ENCODE data around the gene LYPD6. TPM values are rescaled to one million over a fixed set of nuclear protein-coding genes. Genes with fewer than 3 reads are reported as not detected.

LYPD6 gene
- polyA plus RNA-seq, 1 of the 3 experiments (the other 2 are of a cell fraction) = 8.1 TPM

DNA sequence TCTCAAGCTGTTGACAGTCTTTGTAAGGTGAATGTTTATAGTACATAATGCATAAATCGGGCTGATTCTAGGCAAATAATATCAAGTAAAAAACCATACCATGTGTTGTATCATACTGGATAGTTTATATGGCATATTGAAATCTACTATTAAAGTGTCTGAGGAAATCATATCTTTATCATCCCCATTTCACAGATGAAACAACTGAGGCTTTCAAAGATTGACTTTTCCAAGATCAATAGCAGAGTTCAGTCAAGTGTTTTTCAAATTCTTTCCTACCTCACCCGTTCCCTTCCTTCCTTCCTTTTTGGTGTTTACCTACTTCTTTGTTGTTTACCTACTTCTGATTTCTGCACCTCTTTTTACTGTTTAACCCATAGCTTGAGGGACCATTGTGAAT, 2.0 kb downstream of the LYPD6 start:
- Histone ChIP-seq H3K27ac (ENCODE audit: low read depth in 2 of 2, low read length in 1 of 2) (no peak overlapping the region), H3K4me2 (no peak overlapping the region), H3F3A (replicated peaks; ENCODE audit: insufficient read depth) (peaks cover 4% of the 10 kb centered on the region), H3K9me3 (no peaks in the 10 kb centered on the region), H3K79me2 (ENCODE audit: insufficient read depth) (peaks cover 19% of the 10 kb centered on the region; the same call in 1 of the 2 replicates), H4K20me1 (ENCODE audit: insufficient read depth) (no peaks in the 10 kb centered on the region), H2AFZ (ENCODE audit: low read depth) (no peak overlapping the region), H3K36me3 (replicated peaks in 1 of 2; ENCODE audit: control insufficient read depth in 1 of 2, insufficient read depth in 2 of 2, low read length in 1 of 2) (peaks cover 0 to 5% of the 10 kb centered on the region in 2 experiments), H3K27me3 (ENCODE audit: insufficient read depth) (no peaks in the 10 kb centered on the region), H3K9me2 (no peaks in the 10 kb centered on the region), H3K4me3 (ENCODE audit: low read depth in 2 of 2, low read length in 1 of 2) (no peak overlapping the region; a peak in 1 of 4 replicates), H3K4me1 (ENCODE audit: control insufficient read depth in 1 of 2, insufficient read depth in 2 of 2, low read depth in 1 of 2, low read length in 1 of 2) (peaks cover 0 to 10% of the 10 kb centered on the region in 2 experiments; a peak in 2 of 4 replicates), H3K9ac (no peak overlapping the region)
- TF ChIP-seq, protein P1, sequence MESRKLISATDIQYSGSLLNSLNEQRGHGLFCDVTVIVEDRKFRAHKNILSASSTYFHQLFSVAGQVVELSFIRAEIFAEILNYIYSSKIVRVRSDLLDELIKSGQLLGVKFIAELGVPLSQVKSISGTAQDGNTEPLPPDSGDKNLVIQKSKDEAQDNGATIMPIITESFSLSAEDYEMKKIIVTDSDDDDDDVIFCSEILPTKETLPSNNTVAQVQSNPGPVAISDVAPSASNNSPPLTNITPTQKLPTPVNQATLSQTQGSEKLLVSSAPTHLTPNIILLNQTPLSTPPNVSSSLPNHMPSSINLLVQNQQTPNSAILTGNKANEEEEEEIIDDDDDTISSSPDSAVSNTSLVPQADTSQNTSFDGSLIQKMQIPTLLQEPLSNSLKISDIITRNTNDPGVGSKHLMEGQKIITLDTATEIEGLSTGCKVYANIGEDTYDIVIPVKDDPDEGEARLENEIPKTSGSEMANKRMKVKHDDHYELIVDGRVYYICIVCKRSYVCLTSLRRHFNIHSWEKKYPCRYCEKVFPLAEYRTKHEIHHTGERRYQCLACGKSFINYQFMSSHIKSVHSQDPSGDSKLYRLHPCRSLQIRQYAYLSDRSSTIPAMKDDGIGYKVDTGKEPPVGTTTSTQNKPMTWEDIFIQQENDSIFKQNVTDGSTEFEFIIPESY (IDR thresholded peaks at IDR 0.05; ENCODE audit: borderline replicate concordance, low read depth) = no peak
- TF ChIP-seq, protein P2, sequence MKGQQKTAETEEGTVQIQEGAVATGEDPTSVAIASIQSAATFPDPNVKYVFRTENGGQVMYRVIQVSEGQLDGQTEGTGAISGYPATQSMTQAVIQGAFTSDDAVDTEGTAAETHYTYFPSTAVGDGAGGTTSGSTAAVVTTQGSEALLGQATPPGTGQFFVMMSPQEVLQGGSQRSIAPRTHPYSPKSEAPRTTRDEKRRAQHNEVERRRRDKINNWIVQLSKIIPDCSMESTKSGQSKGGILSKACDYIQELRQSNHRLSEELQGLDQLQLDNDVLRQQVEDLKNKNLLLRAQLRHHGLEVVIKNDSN (IDR thresholded peaks at IDR 0.05; ENCODE audit: borderline replicate concordance, low read depth) = no peak
- TF ChIP-seq EP300 (IDR thresholded peaks at IDR 0.05; ENCODE audit: borderline replicate concordance in 1 of 2, low read depth in 1 of 2, low read length in 1 of 2) (no peak), TEAD4 (IDR thresholded peaks at IDR 0.05; ENCODE audit: borderline replicate concordance, insufficient read depth) (no peak)
- TF ChIP-seq, protein P3, sequence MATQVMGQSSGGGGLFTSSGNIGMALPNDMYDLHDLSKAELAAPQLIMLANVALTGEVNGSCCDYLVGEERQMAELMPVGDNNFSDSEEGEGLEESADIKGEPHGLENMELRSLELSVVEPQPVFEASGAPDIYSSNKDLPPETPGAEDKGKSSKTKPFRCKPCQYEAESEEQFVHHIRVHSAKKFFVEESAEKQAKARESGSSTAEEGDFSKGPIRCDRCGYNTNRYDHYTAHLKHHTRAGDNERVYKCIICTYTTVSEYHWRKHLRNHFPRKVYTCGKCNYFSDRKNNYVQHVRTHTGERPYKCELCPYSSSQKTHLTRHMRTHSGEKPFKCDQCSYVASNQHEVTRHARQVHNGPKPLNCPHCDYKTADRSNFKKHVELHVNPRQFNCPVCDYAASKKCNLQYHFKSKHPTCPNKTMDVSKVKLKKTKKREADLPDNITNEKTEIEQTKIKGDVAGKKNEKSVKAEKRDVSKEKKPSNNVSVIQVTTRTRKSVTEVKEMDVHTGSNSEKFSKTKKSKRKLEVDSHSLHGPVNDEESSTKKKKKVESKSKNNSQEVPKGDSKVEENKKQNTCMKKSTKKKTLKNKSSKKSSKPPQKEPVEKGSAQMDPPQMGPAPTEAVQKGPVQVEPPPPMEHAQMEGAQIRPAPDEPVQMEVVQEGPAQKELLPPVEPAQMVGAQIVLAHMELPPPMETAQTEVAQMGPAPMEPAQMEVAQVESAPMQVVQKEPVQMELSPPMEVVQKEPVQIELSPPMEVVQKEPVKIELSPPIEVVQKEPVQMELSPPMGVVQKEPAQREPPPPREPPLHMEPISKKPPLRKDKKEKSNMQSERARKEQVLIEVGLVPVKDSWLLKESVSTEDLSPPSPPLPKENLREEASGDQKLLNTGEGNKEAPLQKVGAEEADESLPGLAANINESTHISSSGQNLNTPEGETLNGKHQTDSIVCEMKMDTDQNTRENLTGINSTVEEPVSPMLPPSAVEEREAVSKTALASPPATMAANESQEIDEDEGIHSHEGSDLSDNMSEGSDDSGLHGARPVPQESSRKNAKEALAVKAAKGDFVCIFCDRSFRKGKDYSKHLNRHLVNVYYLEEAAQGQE (IDR thresholded peaks at IDR 0.05; ENCODE audit: low read depth, low read length) = no peak
- TF ChIP-seq, protein P4, sequence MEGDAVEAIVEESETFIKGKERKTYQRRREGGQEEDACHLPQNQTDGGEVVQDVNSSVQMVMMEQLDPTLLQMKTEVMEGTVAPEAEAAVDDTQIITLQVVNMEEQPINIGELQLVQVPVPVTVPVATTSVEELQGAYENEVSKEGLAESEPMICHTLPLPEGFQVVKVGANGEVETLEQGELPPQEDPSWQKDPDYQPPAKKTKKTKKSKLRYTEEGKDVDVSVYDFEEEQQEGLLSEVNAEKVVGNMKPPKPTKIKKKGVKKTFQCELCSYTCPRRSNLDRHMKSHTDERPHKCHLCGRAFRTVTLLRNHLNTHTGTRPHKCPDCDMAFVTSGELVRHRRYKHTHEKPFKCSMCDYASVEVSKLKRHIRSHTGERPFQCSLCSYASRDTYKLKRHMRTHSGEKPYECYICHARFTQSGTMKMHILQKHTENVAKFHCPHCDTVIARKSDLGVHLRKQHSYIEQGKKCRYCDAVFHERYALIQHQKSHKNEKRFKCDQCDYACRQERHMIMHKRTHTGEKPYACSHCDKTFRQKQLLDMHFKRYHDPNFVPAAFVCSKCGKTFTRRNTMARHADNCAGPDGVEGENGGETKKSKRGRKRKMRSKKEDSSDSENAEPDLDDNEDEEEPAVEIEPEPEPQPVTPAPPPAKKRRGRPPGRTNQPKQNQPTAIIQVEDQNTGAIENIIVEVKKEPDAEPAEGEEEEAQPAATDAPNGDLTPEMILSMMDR (IDR thresholded peaks at IDR 0.05) = no peak
- 89% methylated on average over 2 of the region's 2 CpGs for WGBS (ENCODE audit: low lambda C conversion rate)
- ChIA-PET POLR2A (no interaction called here), CTCF (interaction anchor here (0.7 to 5.0 kb wide), 6 partner anchors 19 to 315 kb away, joined by 3 to 37 read pairs (median 6); no protein-coding TSS in a partner anchor)
- DNase-seq = no peak
